ENCODE data around the gene TACC2. TPM values are rescaled to one million over a fixed set of nuclear protein-coding genes. Genes with fewer than 3 reads are reported as not detected.

Gene TACC2
- total and polyA plus RNA-seq, 7 donors, result 44.0 to 439 (median 313) TPM

GRCh38 chr10:122168598-122169394, 179.8 kb downstream of the TACC2 start:
- intact Hi-C loops (cut with DNase I), result no loop called here

DNA sequence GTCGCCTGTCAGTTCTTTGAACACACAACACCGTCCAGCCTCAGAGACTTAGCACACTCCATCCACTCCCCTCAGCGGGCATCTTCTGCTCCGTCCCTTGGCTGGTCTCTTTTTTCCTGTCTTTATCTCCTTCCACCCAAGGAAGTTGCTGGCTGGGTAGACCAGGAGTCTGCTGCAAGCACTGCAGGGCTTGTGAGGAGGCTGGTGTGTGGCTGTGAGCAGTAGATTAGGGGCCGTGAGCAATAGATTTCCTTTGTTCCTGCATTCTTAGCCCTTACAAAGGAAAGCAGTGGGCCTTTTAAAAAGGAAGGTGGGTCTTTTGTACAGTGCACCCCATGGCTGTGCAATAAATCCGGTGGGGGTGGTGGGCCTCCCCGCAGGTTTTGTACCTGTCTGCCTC, 181.8 kb downstream of the TACC2 start:
- DNase-seq (no peak), ATAC-seq (no peak)
- Histone ChIP-seq H3K36me3 (ENCODE audit: insufficient read depth in 1 of 2, low read depth in 1 of 2) (peaks cover 0 to 30% of the 10 kb centered on the region in 2 donors), H3K4me1 (peaks cover 25% of the 10 kb centered on the region), H3K27ac (peak overlapping the region; percentile 68), H3K4me3 (no peak overlapping the region), H3K9me3 (no peaks in the 10 kb centered on the region), H3K27me3 (ENCODE audit: insufficient read depth in 3 of 3, low read length in 2 of 3) (no peaks in the 10 kb centered on the region)
- intact Hi-C loops (cut with DNase I), result no loop called here
- WGBS, 3 donors, result 89 to 90% (median 89%) methylated on average over 7 of the region's 7 CpGs
- TF ChIP-seq CTCF (IDR thresholded peaks at IDR 0.05), result no peak

More at GRCh38 chr10:122168598-122169394, 179.8 kb downstream of the TACC2 start:
- Histone ChIP-seq H3K27me3 (ENCODE audit: insufficient read depth in 3 of 3, low read length in 2 of 3) (no peaks in the 10 kb centered on the region), H3K4me3 (no peak overlapping the region), H3K27ac (no peak overlapping the region), H3K9me3 (no peaks in the 10 kb centered on the region), H3K36me3 (ENCODE audit: insufficient read depth in 1 of 2, low read depth in 1 of 2) (peaks cover 0 to 23% of the 10 kb centered on the region in 2 donors), H3K4me1 (peaks cover 34% of the 10 kb centered on the region)
- ATAC-seq (no peak), DNase-seq (no peak)
- no peak for TF ChIP-seq CTCF (IDR thresholded peaks at IDR 0.05)
- WGBS, 3 donors, result 73 to 84% (median 76%) methylated on average over 3 of the region's 3 CpGs

- no peaks in the 10 kb centered on the region for H3K9me3 ChIP-seq
- ATAC-seq, result no peak
- H3K27me3 ChIP-seq (ENCODE audit: insufficient read depth in 3 of 3, low read length in 2 of 3), result no peaks in the 10 kb centered on the region
- no peak for DNase-seq
- TF ChIP-seq CTCF (IDR thresholded peaks at IDR 0.05), result no peak
- H3K4me1 ChIP-seq, result peaks cover 21% of the 10 kb centered on the region
- H3K36me3 ChIP-seq (ENCODE audit: insufficient read depth in 1 of 2, low read depth in 1 of 2), result peaks cover 0 to 25% of the 10 kb centered on the region in 2 donors
- peak overlapping the region; percentile 68 for H3K27ac ChIP-seq
- WGBS, 3 donors, result 53 to 63% (median 55%) methylated on average over 7 of the region's 7 CpGs
- no peak overlapping the region for H3K4me3 ChIP-seq
- intact Hi-C loops (cut with DNase I), result no loop called here
These were observed 182.5 kb downstream of the TACC2 start for GRCh38 chr10:122171302-122172075.

GRCh38 chr10:122172361-122173008, 183.5 kb downstream of the TACC2 start:
- WGBS, 3 donors, result 68 to 69% (median 68%) methylated on average over 12 of the region's 12 CpGs
- no peak for DNase-seq
- Histone ChIP-seq H3K4me3 (no peak overlapping the region), H3K4me1 (peaks cover 21% of the 10 kb centered on the region), H3K36me3 (ENCODE audit: insufficient read depth in 1 of 2, low read depth in 1 of 2) (peaks cover 2 to 18% of the 10 kb centered on the region in 2 donors), H3K9me3 (no peaks in the 10 kb centered on the region), H3K27me3 (ENCODE audit: insufficient read depth in 3 of 3, low read length in 2 of 3) (no peaks in the 10 kb centered on the region), H3K27ac (peak overlapping the region; percentile 68)
- intact Hi-C loops (cut with DNase I), result no loop called here
- ATAC-seq, result peak in 1 of 4 donors; percentile 22
- no peak for TF ChIP-seq CTCF (IDR thresholded peaks at IDR 0.05)

Data from psoas muscle (tissue), 8 donors.